Parathyroid adenoma (tissue), 2 donors: ENCODE measurements around the gene ICAM3.

ENCODE experiments used
- H2AFZ ChIP-seq: fragments of 300-600 bp; sonication (generic); one replicate; pipeline ENCODE4 v1.7.0; 2017; ENCODE audit warnings: antibody characterized with exemption, mild to moderate bottlenecking
- H3K27ac ChIP-seq: fragments of 300-600 bp; sonication (generic); one replicate; pipeline ENCODE4 v1.7.0; 2017
- H3K27me3 ChIP-seq: fragments of 300-600 bp; sonication (generic); one replicate; pipeline ENCODE4 v1.7.0; 2017; ENCODE audit warnings: low read length; ENCODE audit not compliant: control insufficient read depth, insufficient read depth
- H3K36me3 ChIP-seq: fragments of 300-600 bp; sonication (generic); one replicate; pipeline ENCODE4 v1.7.0; 2017; ENCODE audit warnings: low read length; ENCODE audit not compliant: control insufficient read depth, insufficient read depth
- H3K4me1 ChIP-seq: fragments of 300-600 bp; sonication (generic); one replicate; pipeline ENCODE4 v1.7.0; 2017; ENCODE audit warnings: control low read depth
- H3K4me2 ChIP-seq: fragments of 300-600 bp; sonication (generic); one replicate; pipeline ENCODE4 v1.7.0; 2017; ENCODE audit warnings: low read length
- H3K4me3 ChIP-seq: fragments of 300-600 bp; sonication (generic); one replicate; pipeline ENCODE4 v1.7.0; 2017; ENCODE audit warnings: low read depth, low read length
- H3K79me2 ChIP-seq: fragments of 300-600 bp; sonication (generic); one replicate; pipeline ENCODE4 v1.7.0; 2017; ENCODE audit warnings: control low read depth
- H3K9ac ChIP-seq: fragments of 300-600 bp; sonication (generic); one replicate; pipeline ENCODE4 v1.7.0; 2017; ENCODE audit warnings: mild to moderate bottlenecking
- H3K9me3 ChIP-seq: fragments of 300-600 bp; sonication (generic); one replicate; pipeline ENCODE4 v1.7.0; 2017; ENCODE audit warnings: low read length; ENCODE audit not compliant: control insufficient read depth
- CTCF ChIP-seq: fragments of 300-600 bp; sonication (generic); IDR thresholded peaks from one replicate; pipeline ENCODE4 v1.7.0; 2017; ENCODE audit warnings: antibody characterized with exemption, mild to moderate bottlenecking
- donor health status: primary hyperparathyroidism.

The ICAM3 gene

GRCh38 chr19:10316229-10317044 is 23.0 kb downstream of the ICAM3 start:
- H3K27me3 ChIP-seq, result no peaks in the 10 kb centered on the region
- peak overlapping the region; percentile 93 for H3K4me3 ChIP-seq
- peaks cover 9% of the 10 kb centered on the region for H3K4me1 ChIP-seq
- peak overlapping the region; percentile 21 for H3K9ac ChIP-seq
- peak overlapping the region; percentile 94 for H3K4me2 ChIP-seq
- peak overlapping the region; percentile 68 for H3K27ac ChIP-seq
- H3K79me2 ChIP-seq, result no peaks in the 10 kb centered on the region
- H3K9me3 ChIP-seq, result no peaks in the 10 kb centered on the region
- H3K36me3 ChIP-seq, result no peaks in the 10 kb centered on the region
- TF ChIP-seq CTCF, result no peak
- peak overlapping the region; percentile 98 for H2AFZ ChIP-seq

- Histone ChIP-seq H3K4me2 (peak within 1 kb of the TSS; percentile 94), H3K27ac (peak within 1 kb of the TSS; percentile 68), H2AFZ (peak within 1 kb of the TSS; percentile 98), H3K9ac (peak within 1 kb of the TSS; percentile 21), H3K9me3 (no peaks in the 10 kb centered on the region), H3K4me3 (peak within 1 kb of the TSS; percentile 93), H3K36me3 (no peaks in the 10 kb centered on the region), H3K79me2 (no peaks in the 10 kb centered on the region), H3K27me3 (no peaks in the 10 kb centered on the region), H3K4me1 (peaks cover 9% of the 10 kb centered on the region)
- TF ChIP-seq CTCF, result no peak
Observed at GRCh38 chr19:10315335-10316214, 23.8 kb downstream of the ICAM3 start, which contains the start of gene FDX2. Gene FDX2, minus strand, starts transcription at chr19:10316015. Its CDS starts 19 bp downstream, at chr19:10315996.

- Histone ChIP-seq H3K4me2 (no peak within 1 kb of the TSS), H2AFZ (no peak within 1 kb of the TSS), H3K27me3 (no peaks in the 10 kb centered on the region), H3K9me3 (no peaks in the 10 kb centered on the region), H3K4me3 (no peak within 1 kb of the TSS), H3K9ac (no peak within 1 kb of the TSS), H3K79me2 (no peaks in the 10 kb centered on the region), H3K27ac (no peak within 1 kb of the TSS), H3K36me3 (no peaks in the 10 kb centered on the region), H3K4me1 (no peaks in the 10 kb centered on the region)
- TF ChIP-seq CTCF, result no peak
Observed at GRCh38 chr19:10309423-10309822, 30.0 kb downstream of the ICAM3 start, which contains the start of gene ZGLP1. Gene ZGLP1, minus strand, starts transcription at chr19:10309815.

- Histone ChIP-seq H2AFZ (no peak overlapping the region), H3K4me3 (no peak overlapping the region), H3K27me3 (no peaks in the 10 kb centered on the region), H3K4me2 (no peak overlapping the region), H3K36me3 (no peaks in the 10 kb centered on the region), H3K27ac (no peak overlapping the region), H3K9ac (no peak overlapping the region), H3K9me3 (no peaks in the 10 kb centered on the region), H3K79me2 (no peaks in the 10 kb centered on the region), H3K4me1 (no peaks in the 10 kb centered on the region)
- no peak for TF ChIP-seq CTCF
Observed at GRCh38 chr19:10306327-10306726, 33.1 kb downstream of the ICAM3 start.
